Activated naive CD8-positive, alpha-beta T cell treated with anti-CD3 and anti-CD28 coated beads for 36 hours (primary cell): ENCODE results near the gene CTAGE6. TPM values are rescaled to one million over a fixed set of nuclear protein-coding genes. Genes with fewer than 3 reads are reported as not detected.
"Not testable (repeated sequence)": the region's sequence is repeated elsewhere in the genome, so short reads cannot be mapped to it uniquely, and the experiment has no call there.

ENCODE experiments used
- DNase-seq: peaks from one replicate; pipeline ENCODE4 v3.0.0; 2021
- H3K27ac Mint-ChIP-seq: one replicate; pipeline ENCODE4 v1.8.0; 2022; ENCODE audit warnings: mild to moderate bottlenecking, moderate library complexity, mixed read lengths
- H3K27me3 Mint-ChIP-seq: one replicate; pipeline ENCODE4 v1.8.0; 2022; ENCODE audit warnings: mild to moderate bottlenecking, mixed read lengths
- H3K36me3 Mint-ChIP-seq: one replicate; pipeline ENCODE4 v1.8.0; 2021; ENCODE audit warnings: mild to moderate bottlenecking, mixed read lengths
- H3K4me1 Mint-ChIP-seq: one replicate; pipeline ENCODE4 v1.8.0; 2021; ENCODE audit warnings: mixed read lengths
- H3K4me3 Mint-ChIP-seq: one replicate; pipeline ENCODE4 v1.8.0; 2022; ENCODE audit warnings: mild to moderate bottlenecking, moderate library complexity, mixed read lengths
- H3K9me3 Mint-ChIP-seq: one replicate; pipeline ENCODE4 v1.8.0; 2022; ENCODE audit warnings: mixed read lengths
- total RNA-seq, 2 experiments: library from RNA; stranded (reverse); gene quantifications; one replicate each; pipeline ENCODE4 v1.2.3, GENCODE V29; 2021

The CTAGE6 gene
- under 1 TPM in 1 of 2 experiments, not detected in 1; 0.52 TPM for total RNA-seq

GRCh38 chr7:143757596-143757995 is at the start of gene CTAGE6:
Gene CTAGE6 (minus strand): TSS chr7:143757696. CDS start chr7:143757658, 38 bp downstream.
- H3K4me3 Mint-ChIP-seq, result not testable (repeated sequence)

GRCh38 chr7:143806664-143807071 is 49.2 kb upstream of the CTAGE6 start:
- not testable (repeated sequence) for DNase-seq, H3K27ac Mint-ChIP-seq, H3K4me3 Mint-ChIP-seq, H3K36me3 Mint-ChIP-seq, H3K27me3 Mint-ChIP-seq, H3K4me1 Mint-ChIP-seq, H3K9me3 Mint-ChIP-seq

More at GRCh38 chr7:143757596-143757995, at the start of gene CTAGE6:
- not testable (repeated sequence) for H3K9me3 Mint-ChIP-seq, DNase-seq, H3K36me3 Mint-ChIP-seq, H3K4me1 Mint-ChIP-seq, H3K27me3 Mint-ChIP-seq, H3K27ac Mint-ChIP-seq

- not testable (repeated sequence) for H3K9me3 Mint-ChIP-seq, H3K27ac Mint-ChIP-seq, H3K36me3 Mint-ChIP-seq, H3K27me3 Mint-ChIP-seq, DNase-seq, H3K4me3 Mint-ChIP-seq, H3K4me1 Mint-ChIP-seq
These were observed 40.4 kb upstream of the CTAGE6 start for GRCh38 chr7:143797896-143798290.

GRCh38 chr7:143797119-143797895 is 39.8 kb upstream of the CTAGE6 start:
- H3K4me1 Mint-ChIP-seq, H3K4me3 Mint-ChIP-seq, H3K27ac Mint-ChIP-seq, DNase-seq, H3K36me3 Mint-ChIP-seq, H3K27me3 Mint-ChIP-seq, H3K9me3 Mint-ChIP-seq: not testable (repeated sequence)

- not testable (repeated sequence) for H3K4me3 Mint-ChIP-seq, H3K27ac Mint-ChIP-seq, H3K4me1 Mint-ChIP-seq, H3K27me3 Mint-ChIP-seq, H3K9me3 Mint-ChIP-seq, DNase-seq, H3K36me3 Mint-ChIP-seq
These were observed 38.2 kb upstream of the CTAGE6 start for GRCh38 chr7:143795653-143796052.

GRCh38 chr7:143792633-143793032 is 35.1 kb upstream of the CTAGE6 start:
- DNase-seq, result peak; percentile 8
- not testable (repeated sequence) for H3K4me3 Mint-ChIP-seq, H3K9me3 Mint-ChIP-seq, H3K36me3 Mint-ChIP-seq, H3K27ac Mint-ChIP-seq, H3K4me1 Mint-ChIP-seq, H3K27me3 Mint-ChIP-seq

GRCh38 chr7:143785415-143786182 is 28.1 kb upstream of the CTAGE6 start:
- not testable (repeated sequence) for H3K4me3 Mint-ChIP-seq, DNase-seq, H3K27ac Mint-ChIP-seq, H3K4me1 Mint-ChIP-seq, H3K27me3 Mint-ChIP-seq, H3K9me3 Mint-ChIP-seq, H3K36me3 Mint-ChIP-seq

- DNase-seq, H3K27me3 Mint-ChIP-seq, H3K4me1 Mint-ChIP-seq: not testable (repeated sequence)
These were observed 22.1 kb upstream of the CTAGE6 start for GRCh38 chr7:143779591-143779990.

GRCh38 chr7:143772738-143773468 is 15.4 kb upstream of the CTAGE6 start:
- H3K27ac Mint-ChIP-seq, H3K27me3 Mint-ChIP-seq, H3K4me3 Mint-ChIP-seq, H3K4me1 Mint-ChIP-seq, DNase-seq, H3K36me3 Mint-ChIP-seq, H3K9me3 Mint-ChIP-seq: not testable (repeated sequence)

More at GRCh38 chr7:143779591-143779990, 22.1 kb upstream of the CTAGE6 start:
- not testable (repeated sequence) for H3K27ac Mint-ChIP-seq, H3K4me3 Mint-ChIP-seq, H3K9me3 Mint-ChIP-seq, H3K36me3 Mint-ChIP-seq

- H3K27me3 Mint-ChIP-seq, H3K36me3 Mint-ChIP-seq, H3K9me3 Mint-ChIP-seq, H3K27ac Mint-ChIP-seq, H3K4me3 Mint-ChIP-seq, H3K4me1 Mint-ChIP-seq, DNase-seq: not testable (repeated sequence)
These were observed 10.0 kb upstream of the CTAGE6 start for GRCh38 chr7:143767531-143767930.

- not testable (repeated sequence) for H3K4me1 Mint-ChIP-seq, H3K36me3 Mint-ChIP-seq, H3K4me3 Mint-ChIP-seq, H3K9me3 Mint-ChIP-seq, H3K27me3 Mint-ChIP-seq, DNase-seq, H3K27ac Mint-ChIP-seq
These were observed 8.2 kb upstream of the CTAGE6 start for GRCh38 chr7:143765678-143766077.

- H3K4me3 Mint-ChIP-seq, H3K27me3 Mint-ChIP-seq, DNase-seq, H3K9me3 Mint-ChIP-seq, H3K27ac Mint-ChIP-seq, H3K4me1 Mint-ChIP-seq, H3K36me3 Mint-ChIP-seq: not testable (repeated sequence)
These were observed 5.6 kb upstream of the CTAGE6 start for GRCh38 chr7:143763065-143763464.

- not testable (repeated sequence) for H3K4me3 Mint-ChIP-seq, H3K27ac Mint-ChIP-seq, DNase-seq, H3K9me3 Mint-ChIP-seq, H3K36me3 Mint-ChIP-seq, H3K4me1 Mint-ChIP-seq, H3K27me3 Mint-ChIP-seq
These were observed 12.2 kb downstream of the CTAGE6 start for GRCh38 chr7:143745340-143745739.

GRCh38 chr7:143737037-143737819 is 20.3 kb downstream of the CTAGE6 start:
- H3K4me3 Mint-ChIP-seq, H3K27me3 Mint-ChIP-seq, H3K27ac Mint-ChIP-seq, H3K9me3 Mint-ChIP-seq, H3K36me3 Mint-ChIP-seq, DNase-seq: not testable (repeated sequence)
- peaks cover 18% of the 10 kb centered on the region for H3K4me1 Mint-ChIP-seq

GRCh38 chr7:143735962-143736361 is 21.5 kb downstream of the CTAGE6 start:
- Mint-ChIP-seq H3K4me3 (no peak overlapping the region), H3K36me3 (no peaks in the 10 kb centered on the region), H3K27ac (no peak overlapping the region), H3K4me1 (peaks cover 15% of the 10 kb centered on the region), H3K27me3 (no peaks in the 10 kb centered on the region), H3K9me3 (no peaks in the 10 kb centered on the region)
- DNase-seq, result no peak
